GM23338 (cell line): ENCODE data around the gene NLK. TPM values are rescaled to one million over a fixed set of nuclear protein-coding genes. Genes with fewer than 3 reads are reported as not detected.
A peak's percentile ranks its signal among the peaks of the same experiment; 100 is the strongest.

ENCODE experiments used
- ATAC-seq: fragments of 200-7000 bp; cut with Tn5 transposase; 3 replicates; pipeline ENCODE4 v1.9.1; 2020
- DNase-seq: peaks from one replicate; pipeline ENCODE4 v3.0.0-alpha.2; 2015; ENCODE audit warnings: low spot score
- H2AFZ ChIP-seq: fragments of 200-600 bp; sonication (generic); 2 replicates; pipeline ENCODE4 v1.8.0; 2016; ENCODE audit warnings: antibody characterized with exemption, mild to moderate bottlenecking, moderate library complexity
- H3F3A ChIP-seq: fragments of 200-600 bp; sonication (generic); replicated peaks from 2 replicates; pipeline ENCODE4 v1.8.0; 2017; ENCODE audit warnings: antibody characterized with exemption, mixed run types, low read depth
- H3K27ac ChIP-seq: fragments of 200-600 bp; sonication (generic); 2 replicates; pipeline ENCODE4 v1.6.1; 2016; ENCODE audit warnings: low read depth
- H3K27me3 ChIP-seq: fragments of 200-600 bp; sonication (generic); 2 replicates; pipeline ENCODE4 v1.8.0; 2016; ENCODE audit warnings: mild to moderate bottlenecking, mixed run types, moderate library complexity; ENCODE audit not compliant: insufficient read depth
- H3K36me3 ChIP-seq: fragments of 200-600 bp; sonication (generic); 2 replicates; pipeline ENCODE4 v1.8.0; 2016; ENCODE audit warnings: mild to moderate bottlenecking; ENCODE audit not compliant: insufficient read depth
- H3K4me1 ChIP-seq: fragments of 200-600 bp; sonication (generic); 2 replicates; pipeline ENCODE4 v1.8.0; 2016; ENCODE audit warnings: mild to moderate bottlenecking, moderate library complexity; ENCODE audit not compliant: insufficient read depth
- H3K4me2 ChIP-seq: fragments of 200-600 bp; sonication (generic); 2 replicates; pipeline ENCODE4 v1.7.1; 2017; ENCODE audit warnings: mixed run types
- H3K4me3 ChIP-seq: fragments of 200-600 bp; sonication (generic); 2 replicates; pipeline ENCODE4 v1.6.1; 2016; ENCODE audit warnings: mixed run types
- H3K79me2 ChIP-seq: fragments of 200-600 bp; sonication (generic); replicated peaks from 2 replicates; pipeline ENCODE4 v1.8.0; 2017; ENCODE audit warnings: mild to moderate bottlenecking; ENCODE audit not compliant: insufficient read depth
- H3K9me2 ChIP-seq: fragments of 200-600 bp; sonication (generic); 2 replicates; pipeline ENCODE4 v1.8.0; 2017; ENCODE audit not compliant: insufficient read depth
- H4K20me1 ChIP-seq: fragments of 200-600 bp; sonication (generic); replicated peaks from 2 replicates; pipeline ENCODE4 v1.8.0; 2017; ENCODE audit warnings: mild to moderate bottlenecking; ENCODE audit not compliant: insufficient read depth
- H3K27ac Mint-ChIP-seq: 2 replicates; pipeline ENCODE4 v1.8.0; 2020; ENCODE audit warnings: inconsistent platforms, mild to moderate bottlenecking, moderate library complexity, mixed read lengths
- H3K27me3 Mint-ChIP-seq: 3 replicates; pipeline ENCODE4 v1.8.0; 2022; ENCODE audit warnings: low read depth, mild to moderate bottlenecking, moderate library complexity, mixed read lengths, inconsistent platforms; ENCODE audit not compliant: insufficient read depth, poor library complexity
- H3K36me3 Mint-ChIP-seq: 3 replicates; pipeline ENCODE4 v1.8.0; 2021; ENCODE audit warnings: low read depth, mild to moderate bottlenecking, inconsistent platforms, moderate library complexity, mixed read lengths
- H3K4me1 Mint-ChIP-seq: 3 replicates; pipeline ENCODE4 v1.8.0; 2020; ENCODE audit warnings: mild to moderate bottlenecking, inconsistent platforms, mixed read lengths
- H3K4me3 Mint-ChIP-seq: 3 replicates; pipeline ENCODE4 v1.8.0; 2021; ENCODE audit warnings: moderate library complexity, mild to moderate bottlenecking, inconsistent platforms, mixed read lengths
- H3K9me3 Mint-ChIP-seq: 3 replicates; pipeline ENCODE4 v1.8.0; 2020; ENCODE audit warnings: moderate library complexity, mild to moderate bottlenecking, inconsistent platforms, mixed read lengths
- CREB1 ChIP-seq: fragments of 250-450 bp; sonication (Bioruptor Pico); IDR thresholded peaks from 2 replicates; pipeline ENCODE4 v1.5.0; 2020; ENCODE audit warnings: low read depth, mild to moderate bottlenecking, moderate library complexity
- EZH2 ChIP-seq: fragments of 200-600 bp; sonication (generic); IDR thresholded peaks from one replicate; pipeline ENCODE4 v1.8.0; 2017; ENCODE audit warnings: antibody characterized with exemption, mild to moderate bottlenecking, low read depth; ENCODE audit not compliant: unreplicated experiment
- EZH2phosphoT487 ChIP-seq: fragments of 200-600 bp; sonication (generic); IDR thresholded peaks from one replicate; pipeline ENCODE4 v1.8.1; 2018; ENCODE audit warnings: antibody characterized with exemption; ENCODE audit not compliant: unreplicated experiment
- JUNB ChIP-seq: IDR thresholded peaks from one replicate; pipeline ENCODE4 v1.6.1; 2016; ENCODE audit warnings: antibody characterized with exemption; ENCODE audit not compliant: unreplicated experiment
- NANOG ChIP-seq: IDR thresholded peaks from 2 replicates; pipeline ENCODE4 v1.6.1; 2016; ENCODE audit warnings: antibody characterized with exemption, borderline replicate concordance
- POLR2AphosphoS5 ChIP-seq: IDR thresholded peaks from 2 replicates; pipeline ENCODE4 v1.6.1; 2016; ENCODE audit warnings: antibody characterized with exemption, low read depth
- STAT1 ChIP-seq: IDR thresholded peaks from one replicate; pipeline ENCODE4 v1.6.1; 2016; ENCODE audit warnings: antibody characterized with exemption; ENCODE audit not compliant: unreplicated experiment
- ZNF331 ChIP-seq: fragments of 250-450 bp; sonication (Bioruptor Pico); IDR thresholded peaks from 2 replicates; pipeline ENCODE4 v1.5.0; 2020; ENCODE audit warnings: low read depth, mild to moderate bottlenecking, moderate library complexity
- polyA plus RNA-seq: library from polyadenylated mRNA; unstranded; fragments of >200 nt; fragmentation: Nextera tagmentation; extraction: Ambion mirVana; gene quantifications from 2 replicates; pipeline ENCODE4 v1.2.1, GENCODE V29; 2016
- total RNA-seq: library from RNA; depleted of rRNA; stranded (reverse); fragments of >200 nt; shearing (Covaris generic); gene quantifications from 2 replicates; pipeline ENCODE4 v1.2.3, GENCODE V29; 2014
- TF ChIP-seq, protein P1 (sequence below), 2 experiments: fragments of 200-600 bp in 1 of 2; sonication (generic) in 1 of 2; conservative IDR thresholded peaks; 2 replicates each; pipeline versions ENCODE4 v1.5.1 to v1.6.1; 2016 to 2017; ENCODE audit warnings: antibody characterized with exemption in 2 of 2, low read depth in 2 of 2, mild to moderate bottlenecking in 2 of 2, moderate library complexity in 1 of 2
- TF ChIP-seq, protein P2 (sequence below): IDR thresholded peaks from one replicate; pipeline ENCODE4 v1.6.1; 2018; ENCODE audit warnings: antibody characterized with exemption; ENCODE audit not compliant: unreplicated experiment
- TF ChIP-seq, protein P3 (sequence below): fragments of 250-450 bp; sonication (Bioruptor Pico); IDR thresholded peaks from 2 replicates; pipeline ENCODE4 v1.5.0; 2020; ENCODE audit warnings: mild to moderate bottlenecking, moderate library complexity

NLK gene
- total and polyA plus RNA-seq, 2 experiments from 2014 or later = 34.7 to 78.5 TPM

DNA sequence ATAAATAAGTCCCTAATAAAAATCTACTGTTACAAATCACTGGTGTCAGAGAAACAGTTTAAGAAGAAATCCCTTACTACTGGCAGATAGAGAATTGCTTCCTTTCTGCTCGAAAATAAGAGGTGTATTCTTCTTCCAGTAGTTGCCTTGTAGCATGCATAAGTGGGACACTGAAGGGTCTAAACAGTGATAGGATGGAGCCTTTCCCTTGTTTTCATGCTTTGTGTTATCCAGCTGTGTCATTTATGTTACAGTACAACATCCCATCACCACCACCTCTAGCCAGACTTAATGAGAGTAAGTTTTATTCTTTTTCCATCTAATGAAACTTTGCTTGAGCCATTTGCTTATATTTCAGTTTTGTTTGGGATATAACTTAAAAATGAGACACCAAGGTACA lies 54.3 kb downstream of the NLK start:
- Histone ChIP-seq H3K4me3 (no peak overlapping the region), H3K27ac (no peak overlapping the region), H3K9me2 (no peaks in the 10 kb centered on the region), H4K20me1 (peaks cover 8% of the 10 kb centered on the region; the same call in 1 of the 2 replicates), H3K79me2 (peaks cover 97% of the 10 kb centered on the region), H3F3A (no peaks in the 10 kb centered on the region), H3K4me2 (no peak overlapping the region), H3K27me3 (no peaks in the 10 kb centered on the region), H3K4me1 (peaks cover 52% of the 10 kb centered on the region), H2AFZ (no peak overlapping the region), H3K36me3 (no peaks in the 10 kb centered on the region)
- no peak for TF ChIP-seq STAT1
- TF ChIP-seq ZNF331 (CRISPR knock-in tag) = no peak
- no peak for TF ChIP-seq CREB1 (CRISPR knock-in tag)
- TF ChIP-seq EZH2 = no peak
- TF ChIP-seq EZH2phosphoT487 = no peak
- H3K4me3 Mint-ChIP-seq = no peak overlapping the region
- H3K36me3 Mint-ChIP-seq = peaks cover 6% of the 10 kb centered on the region; the same call in 1 of the 3 replicates
- peak overlapping the region; percentile 67 for H3K27ac Mint-ChIP-seq
- H3K27me3 Mint-ChIP-seq = peaks cover under 1% of the 10 kb centered on the region
- DNase-seq (no peak), ATAC-seq (no peak)
- H3K9me3 Mint-ChIP-seq = no peaks in the 10 kb centered on the region
- peaks cover 46% of the 10 kb centered on the region for H3K4me1 Mint-ChIP-seq

DNA sequence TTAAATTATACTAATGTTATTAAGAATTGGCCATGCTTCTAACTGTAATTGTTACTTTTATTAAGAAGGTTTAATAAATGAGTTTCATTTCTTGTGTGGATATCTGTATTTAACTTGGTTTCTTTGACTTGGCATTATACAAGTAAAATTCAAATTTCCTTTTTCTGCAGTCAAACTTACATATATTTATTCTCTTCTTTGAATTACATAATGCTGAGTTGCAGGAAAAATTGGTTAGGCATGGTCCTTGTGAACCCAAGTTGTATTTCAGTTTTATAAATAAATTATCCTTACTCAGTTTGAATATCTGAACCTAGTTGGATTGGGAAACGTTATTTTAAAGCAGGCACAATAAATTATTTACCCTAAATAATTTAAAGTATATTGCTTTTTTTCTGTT lies 54.8 kb downstream of the NLK start:
- Histone ChIP-seq H3K79me2 (peaks cover 97% of the 10 kb centered on the region), H3K4me3 (no peak overlapping the region), H3K4me2 (no peak overlapping the region), H3K27me3 (no peaks in the 10 kb centered on the region), H3K4me1 (peaks cover 47% of the 10 kb centered on the region), H3K9me2 (no peaks in the 10 kb centered on the region), H3K36me3 (no peaks in the 10 kb centered on the region), H4K20me1 (peaks cover 13% of the 10 kb centered on the region; the same call in 1 of the 2 replicates), H3F3A (no peaks in the 10 kb centered on the region), H2AFZ (no peak overlapping the region), H3K27ac (no peak overlapping the region)
- no peak overlapping the region for H3K27ac Mint-ChIP-seq
- ATAC-seq (no peak), DNase-seq (no peak)
- H3K27me3 Mint-ChIP-seq = no peaks in the 10 kb centered on the region
- H3K36me3 Mint-ChIP-seq = peaks cover 6% of the 10 kb centered on the region; the same call in 1 of the 3 replicates
- H3K4me3 Mint-ChIP-seq = no peak overlapping the region
- H3K4me1 Mint-ChIP-seq = peaks cover 41% of the 10 kb centered on the region
- H3K9me3 Mint-ChIP-seq = no peaks in the 10 kb centered on the region
- no peak for TF ChIP-seq EZH2phosphoT487
- TF ChIP-seq, protein P1, sequence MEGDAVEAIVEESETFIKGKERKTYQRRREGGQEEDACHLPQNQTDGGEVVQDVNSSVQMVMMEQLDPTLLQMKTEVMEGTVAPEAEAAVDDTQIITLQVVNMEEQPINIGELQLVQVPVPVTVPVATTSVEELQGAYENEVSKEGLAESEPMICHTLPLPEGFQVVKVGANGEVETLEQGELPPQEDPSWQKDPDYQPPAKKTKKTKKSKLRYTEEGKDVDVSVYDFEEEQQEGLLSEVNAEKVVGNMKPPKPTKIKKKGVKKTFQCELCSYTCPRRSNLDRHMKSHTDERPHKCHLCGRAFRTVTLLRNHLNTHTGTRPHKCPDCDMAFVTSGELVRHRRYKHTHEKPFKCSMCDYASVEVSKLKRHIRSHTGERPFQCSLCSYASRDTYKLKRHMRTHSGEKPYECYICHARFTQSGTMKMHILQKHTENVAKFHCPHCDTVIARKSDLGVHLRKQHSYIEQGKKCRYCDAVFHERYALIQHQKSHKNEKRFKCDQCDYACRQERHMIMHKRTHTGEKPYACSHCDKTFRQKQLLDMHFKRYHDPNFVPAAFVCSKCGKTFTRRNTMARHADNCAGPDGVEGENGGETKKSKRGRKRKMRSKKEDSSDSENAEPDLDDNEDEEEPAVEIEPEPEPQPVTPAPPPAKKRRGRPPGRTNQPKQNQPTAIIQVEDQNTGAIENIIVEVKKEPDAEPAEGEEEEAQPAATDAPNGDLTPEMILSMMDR (conservative IDR thresholded peaks at IDR 0.05; ENCODE audit: low read depth in 2 of 2) = no peak
- no peak for TF ChIP-seq JUNB
- TF ChIP-seq NANOG = no peak
- TF ChIP-seq, protein P2, sequence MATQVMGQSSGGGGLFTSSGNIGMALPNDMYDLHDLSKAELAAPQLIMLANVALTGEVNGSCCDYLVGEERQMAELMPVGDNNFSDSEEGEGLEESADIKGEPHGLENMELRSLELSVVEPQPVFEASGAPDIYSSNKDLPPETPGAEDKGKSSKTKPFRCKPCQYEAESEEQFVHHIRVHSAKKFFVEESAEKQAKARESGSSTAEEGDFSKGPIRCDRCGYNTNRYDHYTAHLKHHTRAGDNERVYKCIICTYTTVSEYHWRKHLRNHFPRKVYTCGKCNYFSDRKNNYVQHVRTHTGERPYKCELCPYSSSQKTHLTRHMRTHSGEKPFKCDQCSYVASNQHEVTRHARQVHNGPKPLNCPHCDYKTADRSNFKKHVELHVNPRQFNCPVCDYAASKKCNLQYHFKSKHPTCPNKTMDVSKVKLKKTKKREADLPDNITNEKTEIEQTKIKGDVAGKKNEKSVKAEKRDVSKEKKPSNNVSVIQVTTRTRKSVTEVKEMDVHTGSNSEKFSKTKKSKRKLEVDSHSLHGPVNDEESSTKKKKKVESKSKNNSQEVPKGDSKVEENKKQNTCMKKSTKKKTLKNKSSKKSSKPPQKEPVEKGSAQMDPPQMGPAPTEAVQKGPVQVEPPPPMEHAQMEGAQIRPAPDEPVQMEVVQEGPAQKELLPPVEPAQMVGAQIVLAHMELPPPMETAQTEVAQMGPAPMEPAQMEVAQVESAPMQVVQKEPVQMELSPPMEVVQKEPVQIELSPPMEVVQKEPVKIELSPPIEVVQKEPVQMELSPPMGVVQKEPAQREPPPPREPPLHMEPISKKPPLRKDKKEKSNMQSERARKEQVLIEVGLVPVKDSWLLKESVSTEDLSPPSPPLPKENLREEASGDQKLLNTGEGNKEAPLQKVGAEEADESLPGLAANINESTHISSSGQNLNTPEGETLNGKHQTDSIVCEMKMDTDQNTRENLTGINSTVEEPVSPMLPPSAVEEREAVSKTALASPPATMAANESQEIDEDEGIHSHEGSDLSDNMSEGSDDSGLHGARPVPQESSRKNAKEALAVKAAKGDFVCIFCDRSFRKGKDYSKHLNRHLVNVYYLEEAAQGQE = no peak
- TF ChIP-seq, protein P3, sequence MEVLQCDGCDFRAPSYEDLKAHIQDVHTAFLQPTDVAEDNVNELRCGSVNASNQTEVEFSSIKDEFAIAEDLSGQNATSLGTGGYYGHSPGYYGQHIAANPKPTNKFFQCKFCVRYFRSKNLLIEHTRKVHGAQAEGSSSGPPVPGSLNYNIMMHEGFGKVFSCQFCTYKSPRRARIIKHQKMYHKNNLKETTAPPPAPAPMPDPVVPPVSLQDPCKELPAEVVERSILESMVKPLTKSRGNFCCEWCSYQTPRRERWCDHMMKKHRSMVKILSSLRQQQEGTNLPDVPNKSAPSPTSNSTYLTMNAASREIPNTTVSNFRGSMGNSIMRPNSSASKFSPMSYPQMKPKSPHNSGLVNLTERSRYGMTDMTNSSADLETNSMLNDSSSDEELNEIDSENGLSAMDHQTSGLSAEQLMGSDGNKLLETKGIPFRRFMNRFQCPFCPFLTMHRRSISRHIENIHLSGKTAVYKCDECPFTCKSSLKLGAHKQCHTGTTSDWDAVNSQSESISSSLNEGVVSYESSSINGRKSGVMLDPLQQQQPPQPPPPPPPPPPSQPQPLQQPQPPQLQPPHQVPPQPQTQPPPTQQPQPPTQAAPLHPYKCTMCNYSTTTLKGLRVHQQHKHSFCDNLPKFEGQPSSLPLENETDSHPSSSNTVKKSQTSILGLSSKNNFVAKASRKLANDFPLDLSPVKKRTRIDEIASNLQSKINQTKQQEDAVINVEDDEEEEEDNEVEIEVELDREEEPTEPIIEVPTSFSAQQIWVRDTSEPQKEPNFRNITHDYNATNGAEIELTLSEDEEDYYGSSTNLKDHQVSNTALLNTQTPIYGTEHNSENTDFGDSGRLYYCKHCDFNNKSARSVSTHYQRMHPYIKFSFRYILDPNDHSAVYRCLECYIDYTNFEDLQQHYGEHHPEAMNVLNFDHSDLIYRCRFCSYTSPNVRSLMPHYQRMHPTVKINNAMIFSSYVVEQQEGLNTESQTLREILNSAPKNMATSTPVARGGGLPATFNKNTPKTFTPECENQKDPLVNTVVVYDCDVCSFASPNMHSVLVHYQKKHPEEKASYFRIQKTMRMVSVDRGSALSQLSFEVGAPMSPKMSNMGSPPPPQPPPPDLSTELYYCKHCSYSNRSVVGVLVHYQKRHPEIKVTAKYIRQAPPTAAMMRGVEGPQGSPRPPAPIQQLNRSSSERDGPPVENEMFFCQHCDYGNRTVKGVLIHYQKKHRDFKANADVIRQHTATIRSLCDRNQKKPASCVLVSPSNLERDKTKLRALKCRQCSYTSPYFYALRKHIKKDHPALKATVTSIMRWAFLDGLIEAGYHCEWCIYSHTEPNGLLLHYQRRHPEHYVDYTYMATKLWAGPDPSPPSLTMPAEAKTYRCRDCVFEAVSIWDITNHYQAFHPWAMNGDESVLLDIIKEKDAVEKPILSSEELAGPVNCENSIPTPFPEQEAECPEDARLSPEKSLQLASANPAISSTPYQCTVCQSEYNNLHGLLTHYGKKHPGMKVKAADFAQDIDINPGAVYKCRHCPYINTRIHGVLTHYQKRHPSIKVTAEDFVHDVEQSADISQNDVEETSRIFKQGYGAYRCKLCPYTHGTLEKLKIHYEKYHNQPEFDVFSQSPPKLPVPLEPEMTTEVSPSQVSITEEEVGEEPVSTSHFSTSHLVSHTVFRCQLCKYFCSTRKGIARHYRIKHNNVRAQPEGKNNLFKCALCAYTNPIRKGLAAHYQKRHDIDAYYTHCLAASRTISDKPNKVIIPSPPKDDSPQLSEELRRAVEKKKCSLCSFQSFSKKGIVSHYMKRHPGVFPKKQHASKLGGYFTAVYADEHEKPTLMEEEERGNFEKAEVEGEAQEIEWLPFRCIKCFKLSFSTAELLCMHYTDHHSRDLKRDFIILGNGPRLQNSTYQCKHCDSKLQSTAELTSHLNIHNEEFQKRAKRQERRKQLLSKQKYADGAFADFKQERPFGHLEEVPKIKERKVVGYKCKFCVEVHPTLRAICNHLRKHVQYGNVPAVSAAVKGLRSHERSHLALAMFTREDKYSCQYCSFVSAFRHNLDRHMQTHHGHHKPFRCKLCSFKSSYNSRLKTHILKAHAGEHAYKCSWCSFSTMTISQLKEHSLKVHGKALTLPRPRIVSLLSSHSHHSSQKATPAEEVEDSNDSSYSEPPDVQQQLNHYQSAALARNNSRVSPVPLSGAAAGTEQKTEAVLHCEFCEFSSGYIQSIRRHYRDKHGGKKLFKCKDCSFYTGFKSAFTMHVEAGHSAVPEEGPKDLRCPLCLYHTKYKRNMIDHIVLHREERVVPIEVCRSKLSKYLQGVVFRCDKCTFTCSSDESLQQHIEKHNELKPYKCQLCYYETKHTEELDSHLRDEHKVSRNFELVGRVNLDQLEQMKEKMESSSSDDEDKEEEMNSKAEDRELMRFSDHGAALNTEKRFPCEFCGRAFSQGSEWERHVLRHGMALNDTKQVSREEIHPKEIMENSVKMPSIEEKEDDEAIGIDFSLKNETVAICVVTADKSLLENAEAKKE = no peak
- no peak for TF ChIP-seq POLR2AphosphoS5
- no peak for TF ChIP-seq CREB1 (CRISPR knock-in tag)
